ENCODE measurements around the gene OVOL1. TPM values are rescaled to one million over a fixed set of nuclear protein-coding genes. Genes with fewer than 3 reads are reported as not detected.

The OVOL1 gene
- total and polyA plus RNA-seq, 2 of the 13 experiments (the other 11 are each of a cell fraction or from before 2014, with no cell fraction given), result 0.01 TPM; not detected in 1

GRCh38 chr11:65821107-65821506 lies 34.2 kb downstream of the OVOL1 start (continued):
- no peak for TF ChIP-seq ZNF292 (CRISPR knock-in tag; IDR thresholded peaks at IDR 0.05; ENCODE audit: borderline replicate concordance, low read depth)
- TF ChIP-seq ZNF101 (CRISPR knock-in tag; IDR thresholded peaks at IDR 0.05; ENCODE audit: borderline replicate concordance, low read depth), result no peak
- peak; percentile 42; the same call in 1 of the 2 replicates for TF ChIP-seq ZMYM4 (CRISPR knock-in tag; IDR thresholded peaks at IDR 0.05)
- no peak for TF ChIP-seq KLF16 (CRISPR knock-in tag; IDR thresholded peaks at IDR 0.05)
- no peak for TF ChIP-seq ATAD3A (CRISPR knock-in tag; IDR thresholded peaks at IDR 0.05)
- TF ChIP-seq TCF7L2 (IDR thresholded peaks at IDR 0.05; ENCODE audit: low read depth, low read length), result no peak
- no peak for TF ChIP-seq SP2 (CRISPR knock-in tag; IDR thresholded peaks at IDR 0.05)
- no peak for TF ChIP-seq RBM39 (IDR thresholded peaks at IDR 0.05; ENCODE audit: low read depth, low read length, poor library complexity, severe bottlenecking)
- TF ChIP-seq SP4 (CRISPR knock-in tag; IDR thresholded peaks at IDR 0.05), result no peak
- TF ChIP-seq ZNF749 (CRISPR knock-in tag; IDR thresholded peaks at IDR 0.05; ENCODE audit: borderline replicate concordance), result no peak
- TF ChIP-seq SATB2 (CRISPR knock-in tag; IDR thresholded peaks at IDR 0.05), result no peak
- no peak for TF ChIP-seq CBFB (CRISPR knock-in tag; IDR thresholded peaks at IDR 0.05)
- no peak for TF ChIP-seq CC2D1A (CRISPR knock-in tag; IDR thresholded peaks at IDR 0.05)
- no peak for TF ChIP-seq KLF9 (CRISPR knock-in tag; IDR thresholded peaks at IDR 0.05; ENCODE audit: low read depth)
- TF ChIP-seq MLX (CRISPR knock-in tag; IDR thresholded peaks at IDR 0.05), result peak; percentile 81
- TF ChIP-seq TFE3 (CRISPR knock-in tag; IDR thresholded peaks at IDR 0.05), result peak; percentile 75; the same call in 1 of the 2 replicates
- TF ChIP-seq KLF13 (CRISPR knock-in tag; IDR thresholded peaks at IDR 0.05), result no peak
- no peak for TF ChIP-seq PHB2 (IDR thresholded peaks at IDR 0.05; ENCODE audit: partially characterized antibody)
- TF ChIP-seq ZFP41 (CRISPR knock-in tag; IDR thresholded peaks at IDR 0.05; ENCODE audit: borderline replicate concordance), result no peak
- no peak for TF ChIP-seq ZNF282 (IDR thresholded peaks at IDR 0.05; ENCODE audit: partially characterized antibody)
- TF ChIP-seq ELF1 (CRISPR knock-in tag; IDR thresholded peaks at IDR 0.05), result peak; percentile 63
- no peak for TF ChIP-seq ZMAT5 (CRISPR knock-in tag; IDR thresholded peaks at IDR 0.05; ENCODE audit: borderline replicate concordance, low read depth)
- no peak for TF ChIP-seq THAP8 (CRISPR knock-in tag; IDR thresholded peaks at IDR 0.05; ENCODE audit: borderline replicate concordance)
- TF ChIP-seq ZNF484 (CRISPR knock-in tag; IDR thresholded peaks at IDR 0.05; ENCODE audit: borderline replicate concordance, low read depth), result no peak
- TF ChIP-seq HMGXB4 (CRISPR knock-in tag; IDR thresholded peaks at IDR 0.05; ENCODE audit: borderline replicate concordance in 1 of 2, low read depth in 1 of 2), result 0 out of 4 replicates have a peak, but pooled peaks of 1 of the 2 experiments have one; percentile 27
- no peak for TF ChIP-seq PBX3 (CRISPR knock-in tag; IDR thresholded peaks at IDR 0.05; ENCODE audit: borderline replicate concordance)

All from HepG2 (cell line).